Keratinocyte (primary cell): ENCODE results near the gene SAMD4A. TPM values are rescaled to one million over a fixed set of nuclear protein-coding genes. Genes with fewer than 3 reads are reported as not detected.

ENCODE experiments used
- DNase-seq: peaks from one replicate; pipeline ENCODE4 v3.0.0-alpha.2; 2011; ENCODE audit warnings: low read depth, missing footprints, low spot score
- FAIRE-seq: peaks from 2 replicates; lab custom pipeline; 2011; peaks lifted over from hg19 to GRCh38; lab: Jason Lieb, UNC
- H2AFZ ChIP-seq: 2 replicates; pipeline ENCODE4 v1.6.0; 2012; ENCODE audit warnings: low read length, control low read depth, inconsistent platforms; ENCODE audit not compliant: control insufficient read depth
- H3K27ac ChIP-seq: 2 replicates; pipeline ENCODE4 v1.5.1; 2011; ENCODE audit warnings: low read length; ENCODE audit not compliant: control insufficient read depth, insufficient read depth
- H3K27me3 ChIP-seq: 3 replicates; pipeline ENCODE4 v1.6.0; 2011; ENCODE audit warnings: low read length; ENCODE audit not compliant: control insufficient read depth, insufficient read depth; ENCODE audit errors: extremely low read depth
- H3K36me3 ChIP-seq, 2 experiments: 2 replicates in 1 of 2; 3 replicates in 1 of 2; pipeline ENCODE4 v1.5.1; 2011; ENCODE audit warnings: low read length in 2 of 2, mild to moderate bottlenecking in 1 of 2; ENCODE audit not compliant: control insufficient read depth in 2 of 2, insufficient read depth in 2 of 2; ENCODE audit errors: extremely low read depth in 1 of 2
- H3K4me1 ChIP-seq: 3 replicates; pipeline ENCODE4 v1.5.1; 2011; ENCODE audit warnings: low read length; ENCODE audit not compliant: control insufficient read depth, insufficient read depth; ENCODE audit errors: extremely low read depth
- H3K4me2 ChIP-seq: 3 replicates; pipeline ENCODE4 v1.6.0; 2011; ENCODE audit warnings: low read depth, low read length; ENCODE audit not compliant: control insufficient read depth, insufficient read depth; ENCODE audit errors: extremely low read depth
- H3K4me3 ChIP-seq, 3 experiments: fragments of 200-600 bp in 1 of 3; sonication (generic) in 1 of 3; 2 replicates in 2 of 3; 3 replicates in 1 of 3; pipeline ENCODE4 v1.5.1; 2011 to 2016; ENCODE audit warnings: low read length in 3 of 3, mild to moderate bottlenecking in 3 of 3, control low read depth in 2 of 3, inconsistent platforms in 1 of 3, low read depth in 1 of 3, mixed read lengths in 1 of 3, mixed run types in 1 of 3, moderate library complexity in 1 of 3; ENCODE audit not compliant: control insufficient read depth in 2 of 3, insufficient read depth in 2 of 3; ENCODE audit errors: extremely low read depth in 1 of 3
- H3K79me2 ChIP-seq: 2 replicates; pipeline ENCODE4 v1.6.0; 2012; ENCODE audit warnings: low read length; ENCODE audit not compliant: control insufficient read depth, insufficient read depth
- H3K9ac ChIP-seq: 3 replicates; pipeline ENCODE4 v1.6.0; 2011; ENCODE audit warnings: low read length; ENCODE audit not compliant: control insufficient read depth, insufficient read depth; ENCODE audit errors: extremely low read depth
- H3K9me1 ChIP-seq: 3 replicates; pipeline ENCODE4 v1.6.0; 2011; ENCODE audit warnings: low read length; ENCODE audit not compliant: control insufficient read depth, insufficient read depth; ENCODE audit errors: extremely low read depth
- H3K9me3 ChIP-seq: 2 replicates; pipeline ENCODE4 v1.5.1; 2012; ENCODE audit warnings: low read depth, low read length; ENCODE audit not compliant: control insufficient read depth
- H4K20me1 ChIP-seq: 3 replicates; pipeline ENCODE4 v1.6.0; 2011; ENCODE audit warnings: low read length; ENCODE audit not compliant: control insufficient read depth, insufficient read depth; ENCODE audit errors: extremely low read depth
- EZH2 ChIP-seq: IDR thresholded peaks from one replicate; pipeline ENCODE4 v1.6.1; 2012; ENCODE audit warnings: inconsistent platforms, mild to moderate bottlenecking, low read length, moderate library complexity
- dilution Hi-C: fragments of 300-500 bp; cut with MboI; formaldehyde crosslinking; loops from one replicate; pipeline ENCODE4 v1.7.0; 2020; ENCODE audit warnings: low sequenced_read_pairs; ENCODE audit not compliant: extremely low pct_ligation_motif_present
- polyA plus RNA-seq, 5 experiments: library from polyadenylated mRNA; depleted of rRNA in 3 of 5; stranded (reverse) in 3 of 5; stranded (forward) in 1 of 5; unstranded in 1 of 5; fragments of >200 nt; gene quantifications; 1 replicate in 1 of 5; 2 replicates in 3 of 5; 3 replicates in 1 of 5; pipeline versions ENCODE4 v1.2.1 to v1.2.3, GENCODE V29; 2011 to 2012; ENCODE audit warnings: missing spikeins in 2 of 5, low read depth in 1 of 5, low replicate concordance in 1 of 5
- TF ChIP-seq, protein P1 (sequence below), 3 experiments: IDR thresholded peaks in 1 of 3; conservative IDR thresholded peaks in 1 of 3; optimal IDR thresholded peaks in 1 of 3; 2 replicates in 2 of 3; 3 replicates in 1 of 3; pipeline versions ENCODE3 to v1.5.1; 2011; ENCODE audit warnings: low read length in 3 of 3, mild to moderate bottlenecking in 3 of 3, moderate library complexity in 2 of 3, control low read depth in 1 of 3, inconsistent platforms in 1 of 3; ENCODE audit not compliant: insufficient read depth in 2 of 3; ENCODE audit errors: extremely low read depth in 1 of 3

Gene SAMD4A
- polyA plus RNA-seq, 1 donor (not counting 4 experiments of a cell fraction or from before 2014, with no cell fraction given), result 16.2 TPM

DNA sequence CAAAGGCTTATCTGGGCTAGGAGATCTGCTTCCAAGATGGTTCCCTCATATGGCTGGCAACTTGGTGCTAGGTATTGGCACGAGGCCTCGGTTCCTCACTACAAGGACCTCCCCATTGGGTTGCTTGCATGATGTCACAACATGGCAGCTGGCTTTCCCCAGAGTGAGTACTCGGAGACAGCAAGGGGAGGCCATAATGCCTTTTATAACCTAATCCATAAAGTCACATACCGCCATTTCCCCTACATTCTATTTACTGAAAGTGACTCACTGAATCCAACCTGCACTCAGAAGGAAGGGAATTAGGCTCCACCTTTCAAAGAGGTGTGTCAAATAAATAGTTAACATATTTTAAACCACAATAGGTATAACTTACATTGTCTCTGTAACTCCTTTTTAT is 130.9 kb downstream of the SAMD4A start:
- DNase-seq (no peak), FAIRE-seq (peak; percentile 46)
- H3K4me1 ChIP-seq, result peaks cover 30% of the 10 kb centered on the region
- peaks cover 2 to 10% of the 10 kb centered on the region in 2 experiments for H3K36me3 ChIP-seq
- no peaks in the 10 kb centered on the region for H3K9me1 ChIP-seq
- no peaks in the 10 kb centered on the region for H3K9me3 ChIP-seq
- no peaks in the 10 kb centered on the region for H4K20me1 ChIP-seq
- no peaks in the 10 kb centered on the region for H3K27me3 ChIP-seq
- H3K4me3 ChIP-seq, result no peak overlapping the region
- H3K27ac ChIP-seq, result peak overlapping the region; percentile 72
- no peak overlapping the region for H3K9ac ChIP-seq
- peak overlapping the region; percentile 33 for H3K4me2 ChIP-seq
- dilution Hi-C loops, result no loop called here
- TF ChIP-seq, protein P1, sequence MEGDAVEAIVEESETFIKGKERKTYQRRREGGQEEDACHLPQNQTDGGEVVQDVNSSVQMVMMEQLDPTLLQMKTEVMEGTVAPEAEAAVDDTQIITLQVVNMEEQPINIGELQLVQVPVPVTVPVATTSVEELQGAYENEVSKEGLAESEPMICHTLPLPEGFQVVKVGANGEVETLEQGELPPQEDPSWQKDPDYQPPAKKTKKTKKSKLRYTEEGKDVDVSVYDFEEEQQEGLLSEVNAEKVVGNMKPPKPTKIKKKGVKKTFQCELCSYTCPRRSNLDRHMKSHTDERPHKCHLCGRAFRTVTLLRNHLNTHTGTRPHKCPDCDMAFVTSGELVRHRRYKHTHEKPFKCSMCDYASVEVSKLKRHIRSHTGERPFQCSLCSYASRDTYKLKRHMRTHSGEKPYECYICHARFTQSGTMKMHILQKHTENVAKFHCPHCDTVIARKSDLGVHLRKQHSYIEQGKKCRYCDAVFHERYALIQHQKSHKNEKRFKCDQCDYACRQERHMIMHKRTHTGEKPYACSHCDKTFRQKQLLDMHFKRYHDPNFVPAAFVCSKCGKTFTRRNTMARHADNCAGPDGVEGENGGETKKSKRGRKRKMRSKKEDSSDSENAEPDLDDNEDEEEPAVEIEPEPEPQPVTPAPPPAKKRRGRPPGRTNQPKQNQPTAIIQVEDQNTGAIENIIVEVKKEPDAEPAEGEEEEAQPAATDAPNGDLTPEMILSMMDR (optimal IDR thresholded peaks at IDR 0.05 in 1 of 3, IDR thresholded peaks at IDR 0.05 in 1 of 3, conservative IDR thresholded peaks at IDR 0.05 in 1 of 3; ENCODE audit: extremely low read depth in 1 of 3, insufficient read depth in 2 of 3, low read length in 3 of 3), result no peak
- no peak for TF ChIP-seq EZH2
- H3K79me2 ChIP-seq, result peaks cover 11% of the 10 kb centered on the region
- H2AFZ ChIP-seq, result no peak overlapping the region

DNA sequence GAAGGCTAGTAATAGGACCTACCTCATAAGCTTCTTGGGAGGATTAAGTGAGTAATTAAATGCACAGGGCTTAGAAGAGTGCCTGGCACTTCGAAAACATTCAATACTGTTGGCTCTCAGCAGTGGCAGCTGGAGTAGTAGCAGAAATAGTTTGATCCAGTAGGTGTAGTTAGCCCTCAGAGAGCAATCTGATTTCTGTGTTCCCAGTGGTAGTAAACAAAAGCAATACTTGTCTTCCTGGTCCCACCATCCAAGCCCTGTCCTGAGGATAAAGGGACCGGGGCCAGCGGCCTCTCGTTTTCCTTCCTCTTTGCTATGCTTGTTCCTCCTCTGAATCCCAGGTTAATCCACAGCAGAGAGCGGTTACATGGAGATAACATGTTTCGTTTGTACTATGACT is 131.6 kb downstream of the SAMD4A start:
- dilution Hi-C loops, result no loop called here
- H3K9ac ChIP-seq, result no peak overlapping the region
- H3K79me2 ChIP-seq, result peaks cover 13% of the 10 kb centered on the region
- FAIRE-seq (no peak), DNase-seq (no peak)
- no peaks in the 10 kb centered on the region for H3K27me3 ChIP-seq
- no peaks in the 10 kb centered on the region for H4K20me1 ChIP-seq
- no peaks in the 10 kb centered on the region for H3K9me1 ChIP-seq
- TF ChIP-seq, protein P1 (optimal IDR thresholded peaks at IDR 0.05 in 1 of 3, IDR thresholded peaks at IDR 0.05 in 1 of 3, conservative IDR thresholded peaks at IDR 0.05 in 1 of 3; ENCODE audit: extremely low read depth in 1 of 3, insufficient read depth in 2 of 3, low read length in 3 of 3), result no peak
- TF ChIP-seq EZH2, result no peak
- H3K36me3 ChIP-seq, result peaks cover 4 to 13% of the 10 kb centered on the region in 2 experiments
- H3K4me2 ChIP-seq, result no peak overlapping the region
- H3K27ac ChIP-seq, result no peak overlapping the region
- peaks cover 30% of the 10 kb centered on the region for H3K4me1 ChIP-seq
- no peak overlapping the region for H2AFZ ChIP-seq
- no peak overlapping the region for H3K4me3 ChIP-seq
- no peaks in the 10 kb centered on the region for H3K9me3 ChIP-seq
